NCI-H146 treated with DMSO at 0.1 percent for 48 hours (cell line): ENCODE results near the gene FNIP2.

Experiments
- DNase-seq: peaks from one replicate; lab custom pipeline; 2025; ENCODE audit not compliant: unreplicated experiment; lab: John Stamatoyannopoulos, UW

FNIP2 gene

GRCh38 chr4:158760866-158761265 lies 8.0 kb upstream of the FNIP2 start:
- no peak for DNase-seq

GRCh38 chr4:158762553-158762952 lies 6.3 kb upstream of the FNIP2 start:
- no peak for DNase-seq

- no peak for DNase-seq
Measured at GRCh38 chr4:158763462-158763861, 5.4 kb upstream of the FNIP2 start.

GRCh38 chr4:158766434-158767044 lies 2.3 kb upstream of the FNIP2 start:
- DNase-seq: no peak

GRCh38 chr4:158767451-158767850 lies 1.4 kb upstream of the FNIP2 start:
- no peak for DNase-seq

- DNase-seq: no peak
Measured at GRCh38 chr4:158769175-158769921, 522 bp downstream of the FNIP2 start.

- DNase-seq: no peak
Measured at GRCh38 chr4:158770671-158771070, 1.8 kb downstream of the FNIP2 start.

GRCh38 chr4:158771776-158772175 lies 3.0 kb downstream of the FNIP2 start:
- DNase-seq: no peak

- no peak for DNase-seq
Measured at GRCh38 chr4:158775091-158775651, 6.3 kb downstream of the FNIP2 start.

GRCh38 chr4:158776106-158776505 lies 7.3 kb downstream of the FNIP2 start:
- no peak for DNase-seq

- DNase-seq: peak; percentile 15
Measured at GRCh38 chr4:158777423-158778155, 8.8 kb downstream of the FNIP2 start.

- no peak for DNase-seq
Measured at GRCh38 chr4:158778156-158778711, 9.4 kb downstream of the FNIP2 start.

- DNase-seq: no peak
Measured at GRCh38 chr4:158778712-158779111, 9.9 kb downstream of the FNIP2 start.

- DNase-seq: no peak
Measured at GRCh38 chr4:158781963-158782362, 13.1 kb downstream of the FNIP2 start.

GRCh38 chr4:158782551-158783360 lies 13.9 kb downstream of the FNIP2 start:
- peak; percentile 20 for DNase-seq

GRCh38 chr4:158783785-158784184 lies 15.0 kb downstream of the FNIP2 start:
- DNase-seq: no peak

- no peak for DNase-seq
Measured at GRCh38 chr4:158785718-158786117, 16.9 kb downstream of the FNIP2 start.

GRCh38 chr4:158786121-158786601 lies 17.3 kb downstream of the FNIP2 start:
- DNase-seq: peak; percentile 8

- no peak for DNase-seq
Measured at GRCh38 chr4:158786955-158787354, 18.1 kb downstream of the FNIP2 start.

- DNase-seq: no peak
Measured at GRCh38 chr4:158787709-158788475, 19.1 kb downstream of the FNIP2 start.
